HEK293 (cell line): ENCODE data around the gene GPR39.

Experiments used
- CTCF ChIA-PET: fragments of 350-600 bp; formaldehyde crosslinking; extraction: SDS; loops from one replicate; lab custom pipeline; 2021; ENCODE audit warnings: antibody characterized with exemption; lab: Yijun Ruan, JAX
- POLR2A ChIA-PET: fragments of 300-600 bp; formaldehyde crosslinking; extraction: SDS; loops from one replicate; lab custom pipeline; 2020; ENCODE audit warnings: antibody characterized with exemption, inconsistent platforms; lab: Yijun Ruan, JAX
- H3K27ac ChIP-seq: fragments of 200-500 bp; sonication (Bioruptor generic); 2 replicates; pipeline ENCODE4 v1.5.1; 2014; ENCODE audit warnings: low read depth, low read length, control low read depth, inconsistent platforms; ENCODE audit errors: extremely low read depth
- H3K36me3 ChIP-seq, 2 experiments: fragments of 200-500 bp in 1 of 2; sonication (Bioruptor generic) in 1 of 2; 1 replicate in 1 of 2; 2 replicates in 1 of 2; pipeline ENCODE4 v1.5.1; 2014 to 2017; ENCODE audit warnings: inconsistent platforms in 2 of 2, low read length in 2 of 2; ENCODE audit not compliant: control insufficient read depth in 2 of 2, insufficient read depth in 1 of 2
- H3K4me1 ChIP-seq: fragments of 200-500 bp; sonication (Bioruptor generic); 2 replicates; pipeline ENCODE4 v1.5.1; 2014; ENCODE audit warnings: mild to moderate bottlenecking, low read length, inconsistent platforms; ENCODE audit not compliant: control insufficient read depth, insufficient read depth
- H3K4me3 ChIP-seq: 2 replicates; pipeline ENCODE4 v1.5.1; 2011; ENCODE audit warnings: low read depth, mild to moderate bottlenecking, control low read depth, low read length, moderate library complexity
- H3K9me3 ChIP-seq: fragments of 200-500 bp; sonication (Bioruptor generic); 2 replicates; pipeline ENCODE4 v1.5.1; 2014; ENCODE audit warnings: low read depth, low read length, inconsistent platforms; ENCODE audit not compliant: control insufficient read depth, insufficient read depth
- KLF17 ChIP-seq: fragments of 450-650 bp; formaldehyde crosslinking; IDR thresholded peaks from 2 replicates; pipeline ENCODE4 v1.5.1; 2016; ENCODE audit warnings: missing biosample characterization, missing genetic modification characterization
- KLF7 ChIP-seq: fragments of 450-650 bp; formaldehyde crosslinking; IDR thresholded peaks from 2 replicates; pipeline ENCODE4 v1.5.1; 2016; ENCODE audit warnings: missing biosample characterization, missing genetic modification characterization, borderline replicate concordance
- SCRT1 ChIP-seq: fragments of 450-650 bp; formaldehyde crosslinking; IDR thresholded peaks from 2 replicates; pipeline ENCODE4 v1.5.1; 2016; ENCODE audit warnings: missing biosample characterization, missing genetic modification characterization, borderline replicate concordance
- SETDB1 ChIP-seq: IDR thresholded peaks from one replicate; pipeline ENCODE4 v1.6.1; 2017; ENCODE audit warnings: mild to moderate bottlenecking, low read length, moderate library complexity, mixed read lengths; ENCODE audit not compliant: insufficient read length
- WT1 ChIP-seq: fragments of 450-650 bp; formaldehyde crosslinking; IDR thresholded peaks from 2 replicates; pipeline ENCODE4 v1.5.1; 2016; ENCODE audit warnings: missing biosample characterization, missing genetic modification characterization
- YY2 ChIP-seq: fragments of 450-650 bp; formaldehyde crosslinking; IDR thresholded peaks from 2 replicates; pipeline ENCODE4 v1.5.1; 2016; ENCODE audit warnings: missing biosample characterization, missing genetic modification characterization
- ZBTB44 ChIP-seq: fragments of 450-650 bp; IDR thresholded peaks from 2 replicates; pipeline ENCODE4 v1.5.1; 2018; ENCODE audit warnings: missing biosample characterization, mild to moderate bottlenecking, missing genetic modification characterization
- ZEB2 ChIP-seq: fragments of 450-650 bp; formaldehyde crosslinking; IDR thresholded peaks from 2 replicates; pipeline ENCODE4 v1.5.1; 2016; ENCODE audit warnings: missing biosample characterization, missing genetic modification characterization
- ZNF121 ChIP-seq: fragments of 450-650 bp; formaldehyde crosslinking; IDR thresholded peaks from 2 replicates; pipeline ENCODE4 v1.5.1; 2016; ENCODE audit warnings: missing biosample characterization, missing genetic modification characterization
- ZNF16 ChIP-seq: fragments of 450-650 bp; formaldehyde crosslinking; IDR thresholded peaks from 2 replicates; pipeline ENCODE4 v1.5.1; 2016; ENCODE audit warnings: low read depth, missing biosample characterization, missing genetic modification characterization
- ZNF23 ChIP-seq: fragments of 450-650 bp; formaldehyde crosslinking; IDR thresholded peaks from 2 replicates; pipeline ENCODE4 v1.5.1; 2016; ENCODE audit warnings: missing biosample characterization, missing genetic modification characterization, borderline replicate concordance
- ZNF302 ChIP-seq: fragments of 450-650 bp; formaldehyde crosslinking; IDR thresholded peaks from 2 replicates; pipeline ENCODE4 v1.5.1; 2016; ENCODE audit warnings: missing biosample characterization, missing genetic modification characterization, low read depth
- ZNF324 ChIP-seq: fragments of 450-650 bp; formaldehyde crosslinking; IDR thresholded peaks from 2 replicates; pipeline ENCODE4 v1.5.1; 2016; ENCODE audit warnings: missing biosample characterization, missing genetic modification characterization
- ZNF423 ChIP-seq: fragments of 450-650 bp; formaldehyde crosslinking; IDR thresholded peaks from 2 replicates; pipeline ENCODE4 v1.5.1; 2016; ENCODE audit warnings: missing biosample characterization, missing genetic modification characterization
- ZNF426 ChIP-seq: fragments of 450-650 bp; formaldehyde crosslinking; IDR thresholded peaks from 2 replicates; pipeline ENCODE4 v1.5.1; 2017; ENCODE audit warnings: missing biosample characterization, missing genetic modification characterization, mild to moderate bottlenecking, inconsistent platforms, moderate library complexity
- ZNF433 ChIP-seq: fragments of 450-650 bp; formaldehyde crosslinking; IDR thresholded peaks from 2 replicates; pipeline ENCODE4 v1.5.1; 2016; ENCODE audit warnings: missing biosample characterization, missing genetic modification characterization, low read depth
- ZNF571 ChIP-seq: fragments of 450-650 bp; formaldehyde crosslinking; IDR thresholded peaks from 2 replicates; pipeline ENCODE4 v1.5.0; 2017; ENCODE audit warnings: missing biosample characterization, missing genetic modification characterization
- ZNF624 ChIP-seq: fragments of 450-650 bp; formaldehyde crosslinking; IDR thresholded peaks from 2 replicates; pipeline ENCODE4 v1.5.1; 2017; ENCODE audit warnings: missing biosample characterization, missing genetic modification characterization
- ZNF645 ChIP-seq: fragments of 450-650 bp; formaldehyde crosslinking; IDR thresholded peaks from 2 replicates; pipeline ENCODE4; 2016; ENCODE audit warnings: missing biosample characterization, missing genetic modification characterization
- ZNF701 ChIP-seq: fragments of 450-650 bp; formaldehyde crosslinking; IDR thresholded peaks from 2 replicates; pipeline ENCODE4 v1.5.1; 2016; ENCODE audit warnings: missing biosample characterization, missing genetic modification characterization
- ZNF777 ChIP-seq: fragments of 450-650 bp; formaldehyde crosslinking; IDR thresholded peaks from 2 replicates; pipeline ENCODE4 v1.5.1; 2017; ENCODE audit warnings: missing biosample characterization, missing genetic modification characterization, borderline replicate concordance
- ZNF830 ChIP-seq: fragments of 450-650 bp; IDR thresholded peaks from 2 replicates; pipeline ENCODE4 v1.5.0; 2018; ENCODE audit warnings: missing biosample characterization, missing genetic modification characterization, low read depth, mild to moderate bottlenecking, moderate library complexity
- ZSCAN23 ChIP-seq: fragments of 450-650 bp; formaldehyde crosslinking; IDR thresholded peaks from 2 replicates; pipeline ENCODE4 v1.5.1; 2016; ENCODE audit warnings: missing biosample characterization, missing genetic modification characterization
- ZSCAN30 ChIP-seq: fragments of 450-650 bp; IDR thresholded peaks from 2 replicates; pipeline ENCODE4 v1.5.1; 2018; ENCODE audit warnings: missing biosample characterization, mild to moderate bottlenecking, missing genetic modification characterization, moderate library complexity
- TF ChIP-seq, protein P1 (sequence below): fragments of 450-650 bp; formaldehyde crosslinking; IDR thresholded peaks from 2 replicates; pipeline ENCODE4 v1.5.1; 2017; ENCODE audit warnings: missing biosample characterization, missing genetic modification characterization
- TF ChIP-seq, protein P2 (sequence below): fragments of 450-650 bp; formaldehyde crosslinking; IDR thresholded peaks from 2 replicates; pipeline ENCODE4 v1.5.1; 2016; ENCODE audit warnings: missing biosample characterization, missing genetic modification characterization

Gene GPR39

DNA sequence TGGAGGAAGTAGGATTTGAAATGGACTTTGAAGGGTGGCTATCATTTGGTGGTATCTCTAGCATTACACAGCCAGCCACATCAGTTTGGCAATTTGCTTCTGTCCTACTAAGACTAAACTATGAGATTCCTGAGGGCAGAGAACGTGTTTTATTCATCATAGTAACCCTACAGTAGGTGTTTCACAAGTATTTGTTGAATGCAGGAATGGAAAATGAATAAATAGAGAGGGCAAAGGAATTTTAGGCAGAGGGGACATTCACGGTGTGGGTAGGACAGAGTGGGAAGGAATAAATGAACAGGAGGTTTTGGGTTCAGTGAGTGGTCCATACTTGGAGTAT, 15.7 kb upstream of the GPR39 start:
- TF ChIP-seq ZNF426 (tag by site-specific recombination) (no peak), SCRT1 (tag by site-specific recombination) (no peak), ZNF121 (tag by site-specific recombination) (no peak), ZNF302 (tag by site-specific recombination) (no peak), WT1 (tag by site-specific recombination) (no peak), ZNF433 (tag by site-specific recombination) (no peak), ZNF16 (no peak), ZSCAN23 (no peak), ZNF23 (tag by site-specific recombination) (no peak), ZSCAN30 (tag by site-specific recombination) (no peak)
- TF ChIP-seq, protein P1, sequence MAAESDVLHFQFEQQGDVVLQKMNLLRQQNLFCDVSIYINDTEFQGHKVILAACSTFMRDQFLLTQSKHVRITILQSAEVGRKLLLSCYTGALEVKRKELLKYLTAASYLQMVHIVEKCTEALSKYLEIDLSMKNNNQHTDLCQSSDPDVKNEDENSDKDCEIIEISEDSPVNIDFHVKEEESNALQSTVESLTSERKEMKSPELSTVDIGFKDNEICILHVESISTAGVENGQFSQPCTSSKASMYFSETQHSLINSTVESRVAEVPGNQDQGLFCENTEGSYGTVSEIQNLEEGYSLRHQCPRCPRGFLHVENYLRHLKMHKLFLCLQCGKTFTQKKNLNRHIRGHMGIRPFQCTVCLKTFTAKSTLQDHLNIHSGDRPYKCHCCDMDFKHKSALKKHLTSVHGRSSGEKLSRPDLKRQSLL (tag by site-specific recombination), result no peak
- Histone ChIP-seq H3K4me3 (no peak overlapping the region), H3K9me3 (no peaks in the 10 kb centered on the region), H3K4me1 (no peaks in the 10 kb centered on the region), H3K27ac (no peak overlapping the region), H3K36me3 (no peaks in the 10 kb centered on the region)
- CTCF ChIA-PET, result interaction anchor here (1.1 to 2.6 kb wide), 2 partner anchors 13 to 48 kb away, joined by 3 to 12 read pairs; no protein-coding TSS in a partner anchor
- POLR2A ChIA-PET, result no interaction called here

- TF ChIP-seq ZNF777 (tag by site-specific recombination), result no peak
- TF ChIP-seq, protein P2, sequence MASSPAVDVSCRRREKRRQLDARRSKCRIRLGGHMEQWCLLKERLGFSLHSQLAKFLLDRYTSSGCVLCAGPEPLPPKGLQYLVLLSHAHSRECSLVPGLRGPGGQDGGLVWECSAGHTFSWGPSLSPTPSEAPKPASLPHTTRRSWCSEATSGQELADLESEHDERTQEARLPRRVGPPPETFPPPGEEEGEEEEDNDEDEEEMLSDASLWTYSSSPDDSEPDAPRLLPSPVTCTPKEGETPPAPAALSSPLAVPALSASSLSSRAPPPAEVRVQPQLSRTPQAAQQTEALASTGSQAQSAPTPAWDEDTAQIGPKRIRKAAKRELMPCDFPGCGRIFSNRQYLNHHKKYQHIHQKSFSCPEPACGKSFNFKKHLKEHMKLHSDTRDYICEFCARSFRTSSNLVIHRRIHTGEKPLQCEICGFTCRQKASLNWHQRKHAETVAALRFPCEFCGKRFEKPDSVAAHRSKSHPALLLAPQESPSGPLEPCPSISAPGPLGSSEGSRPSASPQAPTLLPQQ (tag by site-specific recombination), result no peak
- TF ChIP-seq ZNF571 (tag by site-specific recombination), result no peak
- TF ChIP-seq ZNF645 (tag by site-specific recombination), result no peak
- TF ChIP-seq ZEB2, result no peak
- no peak for TF ChIP-seq KLF7 (tag by site-specific recombination)
- TF ChIP-seq ZNF701 (tag by site-specific recombination), result no peak
- TF ChIP-seq ZNF324, result no peak
- no peak for TF ChIP-seq ZNF423
- no peak for TF ChIP-seq YY2
- TF ChIP-seq ZNF16, result no peak
- TF ChIP-seq ZBTB44 (tag by site-specific recombination), result no peak
- no peak for TF ChIP-seq ZNF624 (tag by site-specific recombination)
- TF ChIP-seq SETDB1, result no peak
- TF ChIP-seq ZNF830 (tag by site-specific recombination), result no peak
- TF ChIP-seq ZSCAN23, result no peak
- TF ChIP-seq KLF17 (tag by site-specific recombination), result no peak
- ChIA-PET POLR2A (no interaction called here), CTCF (interaction anchor here (1.1 to 2.6 kb wide), 2 partner anchors 13 to 47 kb away, joined by 3 to 12 read pairs; no protein-coding TSS in a partner anchor)
- Histone ChIP-seq H3K36me3 (no peaks in the 10 kb centered on the region), H3K4me1 (no peaks in the 10 kb centered on the region), H3K27ac (no peak overlapping the region), H3K9me3 (no peaks in the 10 kb centered on the region), H3K4me3 (no peak overlapping the region)
Observed at GRCh38 chr2:132401326-132401725, 15.3 kb upstream of the GPR39 start.
